ENCODE data around the gene C2orf68.

C2orf68 gene

DNA sequence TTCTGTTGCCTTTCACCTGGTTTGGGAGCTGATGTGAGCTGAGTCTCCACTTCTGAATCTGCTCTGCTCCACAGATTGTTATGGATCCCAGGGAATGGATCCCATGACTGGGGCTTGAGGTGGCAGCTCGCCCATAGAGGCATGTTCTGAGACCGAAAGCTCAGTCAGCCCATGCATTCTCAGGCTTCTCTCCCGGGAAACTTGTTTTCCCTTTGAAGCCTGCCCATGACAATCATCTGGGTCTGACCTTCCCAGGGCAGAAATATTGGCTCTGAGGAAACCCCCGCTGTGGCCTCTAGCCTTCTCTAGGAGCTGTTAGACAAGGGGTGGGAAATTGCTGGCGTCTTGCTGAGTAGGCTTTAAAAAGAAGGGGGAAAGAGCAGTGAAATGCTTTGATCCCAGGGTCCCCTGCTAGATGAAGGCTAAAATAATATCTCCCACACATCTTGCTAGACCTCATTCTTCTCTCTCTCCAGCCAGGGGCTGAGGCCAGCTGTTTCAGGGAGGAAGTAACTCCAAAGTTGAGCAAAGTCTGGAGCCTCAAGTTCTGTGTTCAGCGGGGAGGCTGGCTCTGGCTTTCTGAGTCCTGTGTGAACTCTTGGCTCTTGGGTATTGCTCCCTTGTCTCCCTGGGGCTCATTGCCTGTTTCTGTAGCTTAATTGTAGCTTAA, 32.5 kb downstream of the C2orf68 start:
- CTCF ChIA-PET, result interaction anchor here (0.7 to 1.0 kb wide), 2 partner anchors 9 to 23 kb away, joined by 3 read pairs; partner anchors contain the start of gene TMEM150A
- DNase-seq (ENCODE audit: low spot score), result no peak
- H3K27ac ChIP-seq, result peak overlapping the region; percentile 88
- POLR2A ChIA-PET (ENCODE audit: low non-redundant PET), result no interaction called here
- TF ChIP-seq, protein P1, sequence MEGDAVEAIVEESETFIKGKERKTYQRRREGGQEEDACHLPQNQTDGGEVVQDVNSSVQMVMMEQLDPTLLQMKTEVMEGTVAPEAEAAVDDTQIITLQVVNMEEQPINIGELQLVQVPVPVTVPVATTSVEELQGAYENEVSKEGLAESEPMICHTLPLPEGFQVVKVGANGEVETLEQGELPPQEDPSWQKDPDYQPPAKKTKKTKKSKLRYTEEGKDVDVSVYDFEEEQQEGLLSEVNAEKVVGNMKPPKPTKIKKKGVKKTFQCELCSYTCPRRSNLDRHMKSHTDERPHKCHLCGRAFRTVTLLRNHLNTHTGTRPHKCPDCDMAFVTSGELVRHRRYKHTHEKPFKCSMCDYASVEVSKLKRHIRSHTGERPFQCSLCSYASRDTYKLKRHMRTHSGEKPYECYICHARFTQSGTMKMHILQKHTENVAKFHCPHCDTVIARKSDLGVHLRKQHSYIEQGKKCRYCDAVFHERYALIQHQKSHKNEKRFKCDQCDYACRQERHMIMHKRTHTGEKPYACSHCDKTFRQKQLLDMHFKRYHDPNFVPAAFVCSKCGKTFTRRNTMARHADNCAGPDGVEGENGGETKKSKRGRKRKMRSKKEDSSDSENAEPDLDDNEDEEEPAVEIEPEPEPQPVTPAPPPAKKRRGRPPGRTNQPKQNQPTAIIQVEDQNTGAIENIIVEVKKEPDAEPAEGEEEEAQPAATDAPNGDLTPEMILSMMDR (conservative IDR thresholded peaks at IDR 0.05; ENCODE audit: low read depth), result no peak

DNA sequence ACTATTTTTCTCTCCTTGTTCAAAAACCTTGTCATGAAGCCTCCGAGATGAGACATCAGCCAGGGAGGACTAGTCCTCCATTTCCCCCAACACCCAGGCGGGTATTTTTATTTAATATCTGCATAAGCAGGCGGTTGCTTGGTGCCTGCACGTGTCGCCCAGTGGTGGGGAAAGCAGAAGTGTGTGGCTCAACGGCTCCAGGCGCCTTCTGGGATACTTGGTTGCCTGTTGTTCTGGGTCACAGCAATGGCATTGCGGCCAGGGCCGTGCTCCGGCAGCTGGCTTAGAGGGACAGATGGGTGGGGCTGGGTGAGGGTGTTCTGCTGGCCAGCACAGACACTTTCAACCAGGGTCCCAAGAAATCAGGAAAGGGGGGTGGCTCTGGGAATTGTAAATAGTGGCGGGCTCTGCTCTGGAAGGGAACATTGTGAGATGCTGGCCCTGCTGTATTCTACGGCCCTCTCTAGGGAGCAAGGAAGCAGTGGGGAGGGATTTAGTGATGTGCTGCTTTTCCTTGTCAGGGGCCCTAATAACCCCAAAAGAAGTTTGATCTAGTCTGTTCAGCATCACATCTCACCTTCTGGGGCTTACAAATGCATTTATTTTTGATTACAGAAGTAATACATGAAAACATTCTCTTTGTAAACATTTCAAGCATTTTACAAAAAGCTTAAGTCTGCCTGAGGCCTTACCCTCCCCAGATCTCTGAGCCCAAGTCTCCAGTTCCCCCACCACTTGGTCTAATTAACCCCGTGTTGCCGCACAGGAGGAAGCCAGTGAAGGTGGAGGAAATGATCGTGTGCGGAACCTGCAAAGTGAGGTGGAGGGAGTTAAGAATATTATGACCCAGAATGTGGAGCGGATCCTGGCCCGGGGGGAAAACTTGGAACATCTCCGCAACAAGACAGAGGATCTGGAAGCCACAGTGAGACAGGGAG, 33.4 kb downstream of the C2orf68 start:
- CTCF ChIA-PET, result interaction anchor here (0.7 to 1.0 kb wide), 2 partner anchors 8 to 24 kb away, joined by 3 read pairs; partner anchors contain the start of gene TMEM150A
- TF ChIP-seq, protein P1 (conservative IDR thresholded peaks at IDR 0.05; ENCODE audit: low read depth), result no peak
- no peak for DNase-seq (ENCODE audit: low spot score)
- H3K27ac ChIP-seq, result peak overlapping the region; percentile 88
- POLR2A ChIA-PET (ENCODE audit: low non-redundant PET), result interaction anchor here (0.6 to 2.2 kb wide), 3 partner anchors 17 to 71 kb away, joined by 3 to 6 read pairs (median 5); partner anchors contain the start of genes C2orf68 and RNF181

- TF ChIP-seq, protein P1 (conservative IDR thresholded peaks at IDR 0.05; ENCODE audit: low read depth), result no peak
- H3K27ac ChIP-seq, result peak within 1 kb of the TSS; percentile 88
- ChIA-PET CTCF (interaction anchor here (0.6 to 0.7 kb wide), 2 partner anchors 17 to 33 kb away, joined by 3 read pairs; no protein-coding TSS in a partner anchor), POLR2A (ENCODE audit: low non-redundant PET) (interaction anchor here (0.6 to 2.2 kb wide), 5 partner anchors 17 to 159 kb away, joined by 3 to 6 read pairs (median 5); partner anchors contain the start of genes C2orf68, RNF181 and SH2D6)
- peak; percentile 87 for DNase-seq (ENCODE audit: low spot score)
Measured at GRCh38 chr2:85577386-85578242, 34.3 kb downstream of the C2orf68 start, which contains the start of gene VAMP8. VAMP8 (plus strand) TSS chr2:85577586; CDS start chr2:85577647, 61 bp downstream.

GRCh38 chr2:85577063-85577385, 34.8 kb downstream of the C2orf68 start:
- peak overlapping the region; percentile 88 for H3K27ac ChIP-seq
- TF ChIP-seq, protein P1 (conservative IDR thresholded peaks at IDR 0.05; ENCODE audit: low read depth), result no peak
- ChIA-PET CTCF (interaction anchor here (0.6 to 0.7 kb wide), 2 partner anchors 18 to 34 kb away, joined by 3 read pairs; no protein-coding TSS in a partner anchor), POLR2A (ENCODE audit: low non-redundant PET) (interaction anchor here (0.7 to 2.2 kb wide), 6 partner anchors 13 to 158 kb away, joined by 3 to 8 read pairs (median 6); partner anchors contain the start of genes C2orf68, RNF181 and SH2D6)
- DNase-seq (ENCODE audit: low spot score), result no peak

GRCh38 chr2:85575739-85576138, 36.1 kb downstream of the C2orf68 start:
- POLR2A ChIA-PET (ENCODE audit: low non-redundant PET), result interaction anchor here (1.0 kb wide), 1 partner anchor 14 kb away, joined by 5 read pairs; the partner anchor contains the start of gene GGCX

More at GRCh38 chr2:85575739-85576138, 36.1 kb downstream of the C2orf68 start:
- TF ChIP-seq, protein P1 (conservative IDR thresholded peaks at IDR 0.05; ENCODE audit: low read depth), result no peak
- DNase-seq (ENCODE audit: low spot score), result no peak
- no peak overlapping the region for H3K27ac ChIP-seq
- CTCF ChIA-PET, result interaction anchor here (0.6 kb wide), 2 partner anchors 8 to 12 kb away, joined by 3 read pairs; no protein-coding TSS in a partner anchor
